Activated effector memory CD4-positive, alpha-beta T cell treated with anti-CD3 and anti-CD28 coated beads, Interleukin-2, amount 50 U/mL, for 16 hours (primary cell): ENCODE measurements around the gene NRN1.

Experiments used
- DNase-seq: peaks from one replicate; pipeline ENCODE4 v3.0.0-alpha.2; 2020

Gene NRN1

DNA sequence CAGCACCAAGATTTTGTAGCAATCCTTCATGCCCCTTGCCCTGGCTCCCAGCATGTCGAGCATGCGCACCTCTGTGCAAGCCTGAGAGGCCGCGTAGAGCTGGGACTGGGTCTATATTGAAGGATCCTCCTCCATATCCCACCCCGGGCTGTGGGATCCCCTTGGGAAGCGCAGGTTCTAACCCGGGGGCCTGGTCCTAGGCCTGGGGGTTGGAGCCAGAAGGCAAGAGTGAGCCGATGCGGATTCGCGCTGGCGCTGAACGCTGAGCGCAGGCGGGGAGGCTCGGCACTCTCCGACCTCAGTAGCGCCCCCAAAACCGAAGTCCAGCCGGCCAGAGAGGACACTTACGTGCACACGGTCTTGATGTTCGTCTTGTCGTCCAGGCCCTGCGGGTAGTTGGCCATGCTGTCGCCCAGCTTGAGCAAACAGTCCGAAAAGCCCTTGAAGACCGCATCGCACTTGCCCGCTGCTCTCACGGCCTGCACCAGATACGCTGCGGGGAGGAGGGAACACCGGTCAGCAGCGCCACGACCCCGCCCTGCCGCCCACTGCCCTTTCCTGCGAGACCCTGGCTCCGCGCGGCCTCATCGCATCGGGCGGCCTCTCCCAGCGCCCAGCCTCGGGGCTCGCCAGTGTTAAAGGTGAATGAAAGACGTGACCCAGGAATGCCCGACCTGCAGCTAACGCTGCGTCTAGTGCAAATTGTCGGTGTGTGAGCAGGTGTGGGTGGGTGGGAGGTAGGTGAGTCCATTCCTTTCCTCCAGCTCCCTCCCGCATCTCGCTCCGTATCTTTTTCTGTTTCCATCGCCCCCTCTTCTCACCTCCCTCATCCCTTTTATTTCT is 4.5 kb downstream of the NRN1 start:
- DNase-seq, result no peak

DNA sequence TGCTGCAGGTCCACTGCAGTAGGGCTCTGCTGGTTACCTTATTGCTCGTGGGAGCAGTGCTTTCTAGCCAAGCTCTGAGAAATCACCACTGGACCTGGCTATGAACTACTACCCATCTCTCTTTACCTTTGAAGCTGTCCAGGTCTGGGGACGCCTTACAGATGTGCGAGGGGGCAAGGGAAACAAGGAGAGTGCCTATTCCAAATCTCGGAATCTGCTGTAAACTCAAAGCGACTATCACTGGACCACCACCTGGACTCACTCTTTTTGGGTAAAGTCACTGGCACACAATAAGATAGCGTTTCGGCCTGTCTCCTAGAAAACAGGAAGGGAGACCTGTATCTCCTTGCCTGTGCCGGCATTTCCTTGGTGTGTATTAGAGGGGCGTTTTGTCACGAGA is 5.3 kb downstream of the NRN1 start:
- DNase-seq, result no peak

DNA sequence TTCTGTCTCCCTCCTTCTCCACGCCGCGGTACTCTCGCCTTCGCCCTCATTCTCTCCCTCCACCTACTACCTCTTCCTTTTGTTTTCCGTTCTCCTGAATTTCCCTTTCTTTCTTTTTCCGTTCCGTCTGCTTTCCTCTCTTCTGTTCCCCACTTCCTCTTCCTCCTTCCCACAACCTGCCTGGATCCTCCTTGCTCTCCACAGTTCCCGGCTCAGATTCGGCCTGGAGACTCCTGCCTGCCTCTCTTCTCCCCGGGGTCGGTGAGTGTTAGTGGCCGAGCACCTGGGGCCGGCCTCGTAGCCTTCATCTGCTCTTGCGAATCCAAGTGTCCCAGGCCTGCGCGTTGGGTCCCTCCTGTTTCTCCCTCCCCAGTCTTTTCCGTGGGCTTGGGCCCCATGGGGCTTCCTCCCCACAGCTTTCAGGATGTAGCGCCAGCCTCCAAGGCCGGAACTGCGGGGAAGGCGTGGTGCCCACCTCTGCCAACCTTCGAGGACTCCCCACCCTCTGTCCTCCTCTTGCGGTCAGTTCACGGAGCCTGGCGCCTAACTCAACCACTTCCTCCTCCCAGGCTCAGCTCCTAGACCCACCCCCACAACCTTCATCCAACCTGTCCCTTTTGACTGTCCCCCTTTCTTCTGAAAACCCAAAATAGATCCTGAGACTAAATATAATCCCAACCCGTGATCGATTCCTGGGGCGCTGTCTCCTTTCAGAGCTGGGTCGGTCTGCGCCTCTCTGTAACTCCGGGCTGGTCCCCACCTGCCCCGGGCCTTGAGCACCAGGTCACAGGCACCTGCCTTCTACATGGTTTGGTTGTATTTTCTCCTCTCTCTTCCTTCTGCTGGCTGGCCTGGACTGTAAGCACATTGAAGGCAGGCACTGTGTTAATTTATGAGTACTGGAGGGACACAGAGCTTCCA is 6.8 kb downstream of the NRN1 start:
- no peak for DNase-seq

DNA sequence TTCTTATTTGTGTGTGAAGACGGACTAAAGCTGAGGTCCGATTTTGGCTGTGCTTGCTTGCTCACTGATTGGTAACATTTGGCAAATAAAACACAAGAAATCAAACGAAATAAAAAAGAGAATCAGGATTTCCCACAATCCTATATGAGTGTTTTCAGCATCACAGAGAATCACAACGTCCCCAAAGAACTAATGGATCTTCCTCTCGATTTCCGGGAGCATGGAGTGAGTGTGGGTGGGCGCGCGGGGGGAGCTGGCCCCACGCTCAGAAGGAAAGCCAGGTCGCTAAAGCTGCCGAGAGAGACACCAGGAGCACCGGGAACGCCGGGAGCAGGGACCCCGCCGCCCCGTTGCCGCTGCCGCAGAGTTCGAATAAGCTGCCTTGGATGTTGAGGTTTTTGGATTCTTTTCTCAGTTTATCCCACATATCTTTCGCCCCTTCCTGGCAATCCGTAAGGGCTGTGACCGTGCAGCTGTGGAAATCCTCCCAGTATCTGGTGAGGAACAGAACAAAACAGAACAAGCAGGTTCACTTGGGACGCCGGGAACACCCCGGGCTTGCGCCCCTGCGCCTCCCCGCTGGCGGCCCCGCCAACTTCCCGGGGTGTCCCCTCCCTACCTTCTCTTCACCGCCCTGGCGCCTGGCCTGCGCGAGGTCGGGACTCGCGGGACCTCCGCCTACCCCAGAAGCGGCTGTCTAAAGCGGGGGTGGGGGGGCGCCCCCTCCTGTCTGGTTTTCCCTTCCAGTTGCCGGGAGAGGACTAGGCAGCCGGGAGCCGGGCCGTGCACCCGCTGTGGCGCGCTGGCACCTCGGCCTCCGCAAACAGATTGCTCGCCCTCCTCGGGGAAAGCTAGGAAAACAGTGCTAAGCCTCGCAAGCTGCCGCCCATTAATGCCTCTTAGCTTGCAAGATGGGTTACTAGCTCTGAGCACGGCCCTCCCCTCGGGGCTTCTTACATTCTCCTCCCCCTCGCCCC is 7.7 kb downstream of the NRN1 start:
- DNase-seq, result no peak

DNA sequence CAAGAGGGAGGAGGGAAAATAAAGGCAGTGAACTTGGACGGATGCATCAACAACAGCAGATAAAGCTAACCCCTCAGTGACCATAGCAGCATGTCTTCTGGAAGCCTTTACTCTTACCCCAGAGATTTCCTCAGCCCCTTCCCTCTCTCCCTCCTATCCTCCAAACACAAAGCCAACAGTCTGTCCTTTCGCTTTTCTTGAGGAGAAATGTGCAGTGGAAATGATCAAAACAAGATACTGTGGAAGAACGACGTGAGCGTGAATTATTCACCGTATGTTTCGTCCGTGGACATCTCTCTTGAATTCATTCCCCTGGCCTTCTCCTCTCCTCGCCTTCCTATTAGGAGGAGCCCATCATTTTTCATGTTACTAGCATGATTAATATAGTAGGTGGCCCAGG is 8.5 kb downstream of the NRN1 start:
- no peak for DNase-seq

DNA sequence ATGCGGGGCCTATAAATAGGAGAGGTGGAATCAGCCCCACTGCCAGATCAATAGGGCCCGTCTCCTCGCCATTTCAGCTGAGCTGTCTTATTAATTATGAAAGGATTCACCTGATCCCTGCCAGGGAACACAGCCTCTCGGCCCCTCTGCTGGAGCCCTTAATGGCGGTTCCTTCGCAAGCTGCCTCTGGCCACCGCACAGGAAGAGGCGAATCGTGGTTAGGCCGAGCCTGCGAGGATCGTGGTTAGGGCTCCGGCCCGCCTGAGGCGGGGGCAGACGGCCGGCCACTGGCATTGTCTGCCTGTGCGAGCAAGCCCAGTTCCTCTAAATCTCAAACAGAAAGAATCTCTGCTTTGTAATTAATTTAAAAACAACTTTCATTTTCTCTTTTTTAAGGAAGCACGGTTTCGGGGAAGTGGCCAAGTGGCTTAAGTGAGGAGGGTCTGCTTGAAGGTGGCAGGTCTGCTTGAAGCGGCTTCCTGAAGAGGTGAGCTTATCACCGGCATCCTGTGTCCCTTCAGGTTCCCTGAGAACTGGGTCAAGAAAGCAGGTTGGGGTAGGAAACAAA is 9.2 kb downstream of the NRN1 start:
- no peak for DNase-seq

DNA sequence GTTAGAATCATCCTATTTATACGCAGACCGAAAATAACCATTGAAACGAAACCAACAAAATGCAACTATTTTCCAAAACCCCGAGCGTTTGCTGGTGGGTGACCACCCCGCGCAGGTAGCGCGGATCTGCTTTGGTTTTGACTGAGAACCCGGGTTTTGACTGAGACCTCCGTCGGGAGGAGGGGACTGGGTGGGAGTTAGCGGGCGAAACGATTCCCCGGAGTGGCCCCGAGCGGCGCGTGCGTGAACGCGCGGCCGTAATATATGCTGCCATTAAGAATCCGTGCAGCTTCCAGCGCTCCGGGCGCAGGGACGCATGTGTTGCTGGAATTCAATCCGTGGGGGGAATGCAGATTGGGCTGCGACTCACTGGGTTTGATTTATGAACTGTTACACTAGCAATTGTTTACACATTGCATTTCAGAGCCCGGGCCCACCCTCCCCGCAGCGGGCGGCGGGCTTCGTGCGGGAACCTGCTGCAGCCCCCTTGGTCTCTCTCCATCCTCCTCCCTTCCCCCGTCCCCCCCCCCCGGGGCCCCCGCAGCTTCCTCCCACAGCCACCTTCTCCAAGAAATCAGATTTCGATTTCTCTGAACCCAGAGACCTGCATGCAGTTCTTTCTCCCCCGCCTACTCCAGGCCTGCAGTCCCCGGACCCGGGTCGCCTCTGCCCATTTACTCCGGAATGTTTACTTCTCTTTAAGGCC is 9.9 kb downstream of the NRN1 start:
- DNase-seq, result no peak

DNA sequence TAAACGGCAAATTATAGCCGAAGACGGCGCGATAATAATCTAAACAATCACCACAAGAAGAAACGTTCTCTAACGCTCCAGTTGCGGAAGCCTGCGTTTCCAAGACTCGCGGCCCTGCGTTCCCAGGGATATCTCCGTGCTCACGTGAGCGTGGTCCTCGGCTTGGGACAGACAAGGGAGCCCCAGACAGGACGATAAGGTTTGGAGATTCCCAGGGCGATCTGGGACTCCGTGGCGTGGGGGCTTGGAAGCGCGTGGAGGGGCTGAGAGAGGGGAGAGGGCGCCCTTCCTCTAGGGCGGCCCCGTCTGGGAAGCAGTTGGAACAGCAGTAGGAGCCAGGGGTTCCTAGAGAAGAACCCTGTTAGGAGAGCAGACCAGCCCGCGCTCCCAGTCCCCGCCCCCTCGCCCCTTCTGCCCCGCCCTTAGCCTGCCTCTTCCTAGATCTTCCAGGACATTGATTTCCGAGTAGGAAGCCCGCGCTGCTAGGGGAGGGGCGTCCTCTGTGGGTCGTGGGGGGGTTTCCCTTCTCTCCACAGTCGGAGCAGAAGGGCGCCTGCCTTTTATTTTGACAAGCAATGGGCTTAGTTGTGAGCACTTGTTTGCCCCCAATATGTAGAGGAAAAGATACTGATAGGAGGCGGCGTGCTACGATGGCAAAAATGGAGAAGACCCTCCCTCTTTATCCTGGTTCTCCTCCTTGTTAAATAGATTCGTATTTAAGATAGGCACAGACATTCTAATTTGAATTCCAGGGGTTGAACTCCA is 10.6 kb downstream of the NRN1 start:
- no peak for DNase-seq

DNA sequence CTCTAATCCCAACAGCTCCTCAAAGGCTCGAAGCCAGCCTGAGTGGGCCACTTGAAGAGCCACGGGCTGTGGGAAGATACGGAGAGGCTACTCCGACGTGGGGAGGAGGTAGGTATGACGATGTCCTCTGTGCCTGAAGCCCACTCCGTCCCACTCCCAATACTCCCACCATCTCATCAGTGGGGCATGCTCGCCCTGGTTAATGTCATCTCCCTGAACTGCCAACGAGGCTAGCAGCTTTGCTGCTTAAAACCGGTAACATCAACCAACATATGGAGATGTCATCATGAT is 11.1 kb downstream of the NRN1 start:
- DNase-seq, result no peak

DNA sequence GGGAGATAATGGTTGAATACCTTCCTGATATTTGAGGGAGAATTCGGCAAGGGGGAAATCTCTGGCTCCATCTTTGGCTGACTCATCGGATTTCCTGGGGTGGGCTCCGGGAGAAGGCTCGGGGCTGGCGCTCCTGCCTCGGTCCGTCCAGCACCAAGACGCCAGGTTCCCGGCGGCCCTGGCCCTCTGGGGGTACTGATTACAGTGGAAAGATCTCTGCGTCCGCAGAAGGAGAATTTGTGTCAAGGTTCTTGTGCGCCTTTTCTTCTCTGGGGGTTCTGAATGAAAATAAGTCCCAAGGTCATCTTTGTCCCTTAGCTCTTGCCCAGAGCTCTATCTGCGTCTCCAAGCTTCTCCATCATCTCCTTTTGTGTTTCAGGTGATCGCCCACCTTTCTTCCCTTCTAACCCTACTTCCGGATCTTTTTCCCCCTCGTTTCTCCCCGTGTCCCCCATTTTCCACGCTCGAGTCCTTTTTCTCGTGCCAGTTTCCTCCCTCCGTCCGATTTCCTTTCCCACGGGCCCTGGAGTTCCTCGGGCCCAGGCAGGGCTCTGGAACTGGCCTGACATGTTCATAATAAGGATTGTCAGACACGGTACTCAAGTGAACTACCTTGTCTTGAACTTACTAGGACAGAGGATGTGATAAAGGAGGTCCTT is 11.6 kb downstream of the NRN1 start:
- no peak for DNase-seq

DNA sequence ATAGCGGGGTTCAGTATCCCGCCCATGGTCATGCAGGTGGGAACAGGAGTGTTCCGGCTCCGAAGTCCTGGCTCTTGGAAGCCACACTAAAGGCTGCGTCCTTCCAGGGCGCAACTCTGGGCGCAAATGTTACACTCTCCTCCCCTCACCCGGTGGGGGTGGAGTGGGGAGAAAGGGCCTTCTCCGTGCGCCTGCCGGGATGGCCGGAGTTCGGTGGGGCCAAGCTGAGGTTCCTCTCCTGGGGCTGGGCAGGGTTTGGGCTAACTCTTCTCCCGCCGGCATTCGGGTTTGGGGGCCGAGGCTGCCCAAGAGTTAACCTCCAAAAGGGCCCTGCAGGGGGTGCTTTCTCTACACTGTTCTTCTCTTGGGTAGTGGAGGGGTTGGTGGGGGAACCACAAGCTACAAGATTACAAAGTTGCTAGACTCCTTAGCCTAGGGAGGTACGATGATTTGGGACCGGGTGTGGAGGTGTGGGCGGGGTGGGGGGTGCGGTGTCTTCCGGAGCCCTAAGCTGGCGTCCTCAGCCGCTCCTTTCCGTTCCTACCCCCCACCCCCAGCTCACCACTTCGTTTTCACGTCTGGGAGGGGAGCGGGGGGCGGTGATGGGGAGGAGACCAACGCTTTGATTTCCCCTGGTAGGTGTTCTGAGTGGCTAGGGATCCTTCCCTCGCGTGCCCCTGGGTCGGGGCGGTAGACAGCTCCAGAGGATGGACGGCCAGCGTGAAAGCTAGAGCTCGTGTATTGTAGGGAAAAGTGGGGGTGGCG is 12.3 kb downstream of the NRN1 start:
- DNase-seq, result no peak

DNA sequence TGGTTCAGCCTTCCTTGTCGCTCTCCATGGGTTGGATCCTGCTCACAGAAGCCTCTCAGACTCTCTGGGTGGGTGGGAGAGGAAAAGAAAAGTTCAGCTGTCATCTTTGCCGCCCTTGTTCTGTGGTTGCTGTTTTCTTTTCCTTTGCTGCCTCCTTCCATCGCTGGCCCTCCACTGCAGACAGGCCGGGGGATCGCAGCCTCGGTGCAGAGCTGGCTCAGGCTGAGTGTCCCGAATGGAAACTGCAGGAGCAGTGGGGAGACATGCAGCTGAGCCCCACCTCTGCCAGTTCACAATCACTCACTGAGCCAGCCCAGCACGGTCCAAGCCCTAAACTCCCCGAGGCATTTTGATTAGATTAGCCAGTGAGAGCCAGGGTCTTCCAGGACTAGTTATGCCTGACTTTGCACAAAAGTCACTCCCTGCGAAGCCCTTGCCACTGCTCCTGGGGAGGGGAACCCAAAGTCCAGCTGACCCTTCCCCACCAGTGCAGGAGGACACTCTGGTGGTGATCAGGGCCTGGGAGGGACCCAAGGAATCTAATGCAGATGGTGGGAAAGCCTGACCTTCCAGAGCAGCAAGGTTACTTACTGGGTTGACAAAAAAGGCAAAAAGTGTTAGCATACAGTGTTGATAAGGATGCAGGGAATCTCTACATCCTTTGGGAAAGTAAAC is 14.0 kb downstream of the NRN1 start:
- no peak for DNase-seq

DNA sequence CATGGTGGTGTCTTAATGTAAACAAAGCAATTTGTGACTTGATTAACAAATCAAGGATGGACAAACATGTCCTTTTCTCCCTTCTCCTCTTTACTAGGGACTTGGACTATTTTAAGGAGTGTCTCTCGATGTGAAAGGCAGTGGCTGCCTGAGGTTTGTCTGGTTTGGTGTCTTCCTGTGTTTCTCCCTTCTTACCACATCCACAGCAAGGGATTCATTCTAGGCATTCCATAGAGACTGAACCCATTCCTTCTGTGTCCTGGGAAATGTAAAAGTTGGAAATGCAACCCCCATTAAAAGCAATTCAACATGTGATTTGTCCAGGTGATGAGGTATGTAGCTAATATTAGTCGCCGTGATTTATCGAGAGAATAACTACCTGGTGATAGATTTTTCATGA is 15.9 kb downstream of the NRN1 start:
- DNase-seq, result no peak

DNA sequence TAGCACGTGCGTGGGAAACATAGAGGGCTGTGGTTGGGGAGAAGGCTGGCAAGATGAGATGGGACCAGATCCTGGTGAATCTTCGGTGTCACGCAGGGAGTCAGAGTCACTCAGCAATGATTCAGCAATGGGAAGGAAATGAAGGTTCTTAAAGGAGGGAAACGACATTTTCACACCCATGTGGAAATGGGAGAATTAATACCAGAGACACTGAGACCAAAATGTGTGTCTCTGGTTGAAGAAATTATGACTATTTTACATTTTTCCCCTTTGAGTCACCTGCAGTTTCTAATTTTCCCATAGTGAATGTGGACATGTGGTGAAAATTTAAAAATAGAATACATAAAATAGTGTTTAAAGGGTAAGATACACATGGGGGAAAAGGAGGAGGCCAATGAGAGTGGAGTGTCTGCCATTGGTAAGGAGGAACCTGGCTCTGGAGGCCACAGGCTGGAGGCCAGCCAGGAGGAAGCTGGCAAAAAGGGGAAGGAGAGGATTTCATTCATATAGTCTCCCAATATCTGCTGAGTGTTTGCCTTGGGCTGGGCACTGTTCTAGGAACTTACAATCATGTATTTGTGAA is 17.5 kb downstream of the NRN1 start:
- no peak for DNase-seq

DNA sequence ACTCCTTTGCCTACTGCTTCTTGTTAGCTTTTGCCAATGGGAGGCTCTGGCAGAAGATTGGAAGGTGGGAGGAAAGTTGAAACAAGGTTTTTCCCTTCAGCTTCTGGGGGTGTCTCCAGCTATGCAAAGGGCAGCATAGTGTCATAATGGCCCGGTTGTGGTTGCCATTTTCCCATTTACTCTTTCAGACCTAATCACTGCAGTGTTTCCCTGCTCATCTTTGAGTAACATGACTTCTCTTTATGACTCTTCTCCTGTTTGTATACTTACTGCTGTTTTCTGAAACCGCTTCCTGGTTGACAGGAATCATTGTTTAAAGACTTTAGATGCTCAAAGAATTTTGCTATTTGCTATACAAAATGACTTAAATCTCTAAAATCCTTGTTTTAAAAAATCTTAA is 19.9 kb downstream of the NRN1 start:
- no peak for DNase-seq

DNA sequence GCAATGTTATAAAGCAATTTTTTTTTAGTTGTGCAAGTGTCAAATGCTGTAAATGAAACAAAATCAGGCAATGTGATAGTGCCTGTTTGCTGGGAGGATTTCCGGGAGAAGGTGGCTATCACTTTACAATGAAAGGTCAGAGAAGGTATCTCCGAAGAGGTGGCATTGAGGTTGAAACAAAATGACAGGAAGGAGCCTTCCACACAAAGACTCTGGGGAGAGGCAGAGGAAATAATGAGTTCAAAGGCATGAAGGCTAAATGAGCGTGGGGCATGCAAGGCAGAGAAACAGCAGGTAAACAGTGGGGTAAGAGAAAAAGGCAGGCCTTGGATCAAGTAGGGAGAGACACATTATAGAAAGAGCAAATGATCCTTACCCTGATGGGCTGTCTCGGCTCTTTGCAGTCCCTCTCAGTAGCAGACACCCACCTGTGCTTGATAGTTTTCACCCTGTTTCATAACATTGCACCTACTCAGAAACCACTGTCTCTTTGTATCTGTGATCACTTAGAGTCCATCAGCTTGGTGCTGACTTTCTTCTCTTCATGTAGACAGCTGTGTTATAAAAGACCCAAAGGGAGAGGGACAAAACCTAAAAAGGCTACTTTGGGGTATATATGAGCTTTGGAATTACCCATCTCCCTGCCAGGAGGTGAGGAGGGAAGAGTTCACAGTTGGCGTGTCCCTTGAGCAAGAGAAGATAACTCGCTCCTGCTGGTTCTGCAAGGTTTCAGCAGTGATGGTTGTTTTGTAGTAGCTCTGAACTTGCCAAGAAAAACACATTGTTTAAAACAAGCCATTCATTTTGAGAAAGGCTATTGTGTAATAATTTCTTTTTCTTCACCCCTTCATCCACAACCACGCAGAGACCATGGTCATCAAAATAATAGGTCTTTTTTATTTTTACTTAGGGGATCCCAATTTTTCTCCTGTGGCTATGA is 22.3 kb downstream of the NRN1 start:
- DNase-seq, result no peak

DNA sequence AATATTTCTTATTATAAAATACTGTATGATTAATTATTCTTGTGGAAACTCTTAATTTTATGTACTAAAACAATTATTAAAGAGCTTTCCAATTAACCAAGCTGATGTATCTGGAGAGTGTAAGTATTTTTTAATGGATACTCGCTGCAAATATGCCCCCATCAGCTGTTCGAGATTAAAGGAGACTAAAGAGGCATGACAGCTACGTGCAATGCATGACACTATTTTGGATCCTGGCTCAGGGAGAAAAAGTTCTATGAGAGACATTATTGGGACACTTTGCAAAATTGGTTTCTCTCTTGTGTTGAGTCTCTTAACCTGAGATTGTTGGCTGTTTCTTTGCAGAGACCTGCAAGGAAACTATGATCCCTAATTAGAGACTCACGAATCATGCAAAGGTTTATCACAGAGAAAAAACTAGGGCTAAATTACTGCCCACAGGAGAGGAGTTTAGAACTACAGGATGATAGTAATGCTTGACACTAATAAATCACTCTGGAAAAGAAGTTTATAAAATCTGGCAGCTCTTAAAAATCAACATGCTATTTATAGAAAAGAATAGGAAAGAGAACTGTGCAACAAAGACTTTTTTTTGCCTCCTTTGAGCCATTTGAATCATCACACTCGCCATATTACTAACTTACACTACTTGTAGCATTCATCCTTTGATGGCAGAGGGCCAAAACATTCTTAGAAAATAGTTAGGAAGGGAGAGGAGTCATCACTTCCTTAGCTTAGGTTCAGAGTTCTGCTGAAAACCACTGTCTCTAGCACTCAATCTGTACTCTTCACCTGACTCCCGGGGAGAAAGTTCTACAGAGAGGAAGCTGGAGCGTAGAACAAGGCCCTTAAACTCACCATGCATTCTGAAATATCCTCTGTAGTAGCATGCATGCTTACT is 25.3 kb downstream of the NRN1 start:
- no peak for DNase-seq
